Measurements from ENCODE around the gene PARD3. TPM values are rescaled to one million over a fixed set of nuclear protein-coding genes. Genes with fewer than 3 reads are reported as not detected.

The PARD3 gene
- total and polyA plus RNA-seq, 2 experiments from 2014 or later, result 6.3 to 21.2 TPM

DNA sequence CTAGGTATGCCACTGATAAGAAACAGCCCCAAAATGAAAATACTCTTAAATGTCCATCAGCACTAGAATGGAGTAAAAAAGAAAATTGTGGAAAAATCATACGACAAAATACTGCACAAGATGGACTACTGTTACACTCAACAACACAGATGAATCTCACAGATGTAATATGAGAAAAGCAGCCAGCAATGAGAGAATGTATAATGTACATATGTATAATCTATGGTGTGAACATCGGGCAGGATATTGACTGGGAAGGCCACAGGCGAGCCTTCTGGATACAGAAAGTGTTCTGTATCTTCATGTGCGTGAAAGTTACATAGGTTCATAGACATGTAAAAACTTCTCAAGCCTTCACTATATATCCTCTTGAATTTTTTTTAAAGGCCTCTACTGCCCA is 212.6 kb downstream of the PARD3 start:
- in situ Hi-C loops (cut with MboI), result no loop called here
- no peaks in the 10 kb centered on the region for H3K9me3 ChIP-seq (ENCODE audit: low read depth)
- 0 out of 2 replicates have a peak, but pooled peaks cover 7% of the 10 kb centered on the region for H3K79me2 ChIP-seq (ENCODE audit: insufficient read depth)
- no peak for DNase-seq
- no peaks in the 10 kb centered on the region for H4K20me1 ChIP-seq (ENCODE audit: insufficient read depth)
- H3F3A ChIP-seq (ENCODE audit: insufficient read depth), result peaks cover 4% of the 10 kb centered on the region; the same call in 1 of the 2 replicates
- no peaks in the 10 kb centered on the region for H3K4me1 ChIP-seq (ENCODE audit: insufficient read depth)
- no peak overlapping the region for H3K9ac ChIP-seq
- no peak overlapping the region for H2AFZ ChIP-seq
- no peaks in the 10 kb centered on the region for H3K9me2 ChIP-seq (ENCODE audit: insufficient read depth)
- no peak overlapping the region for H3K27ac ChIP-seq
- TF ChIP-seq EZH2phosphoT487 (IDR thresholded peaks at IDR 0.05; ENCODE audit: insufficient read depth, low read depth) (no peak), EZH2 (IDR thresholded peaks at IDR 0.05; ENCODE audit: insufficient read depth, poor library complexity, severe bottlenecking) (no peak)
- no peaks in the 10 kb centered on the region for H3K36me3 ChIP-seq (ENCODE audit: low read depth)
- no peaks in the 10 kb centered on the region for H3K27me3 ChIP-seq (replicated peaks; ENCODE audit: insufficient read depth)
- WGBS, 2 experiments (ENCODE audit: low coverage in 1 of 2, low lambda C conversion rate in 2 of 2, missing lambda C conversion rate in 2 of 2), result 94 to 98% methylated on average over 4 of the region's 4 CpGs
- H3K4me2 ChIP-seq (ENCODE audit: unreplicated experiment), result no peak overlapping the region
- H3K4me3 ChIP-seq, result no peak overlapping the region

DNA sequence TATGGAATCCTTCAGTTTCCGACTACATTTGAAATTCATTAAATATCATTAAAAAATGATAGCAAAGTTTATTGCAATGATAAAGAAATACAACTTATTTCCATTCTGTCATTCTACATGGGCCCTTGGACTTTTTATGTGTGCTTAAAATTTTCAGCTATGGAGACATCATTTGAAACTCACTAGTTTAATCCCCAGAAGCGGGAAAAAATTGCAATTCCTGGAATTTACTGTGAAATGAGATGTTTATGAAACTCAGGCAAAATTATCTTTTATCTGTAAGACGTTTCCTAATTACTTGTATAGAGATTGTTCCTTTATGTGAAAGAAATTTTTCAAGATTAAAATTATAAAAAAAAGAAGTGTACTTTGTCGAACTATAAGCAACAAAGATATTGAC is 213.4 kb downstream of the PARD3 start:
- H3K79me2 ChIP-seq (ENCODE audit: insufficient read depth), result 0 out of 2 replicates have a peak, but pooled peaks cover 7% of the 10 kb centered on the region
- 95 to 96% methylated on average over 4 of the region's 4 CpGs for WGBS, 2 experiments (ENCODE audit: low coverage in 1 of 2, low lambda C conversion rate in 2 of 2, missing lambda C conversion rate in 2 of 2)
- in situ Hi-C loops (cut with MboI), result no loop called here

DNA sequence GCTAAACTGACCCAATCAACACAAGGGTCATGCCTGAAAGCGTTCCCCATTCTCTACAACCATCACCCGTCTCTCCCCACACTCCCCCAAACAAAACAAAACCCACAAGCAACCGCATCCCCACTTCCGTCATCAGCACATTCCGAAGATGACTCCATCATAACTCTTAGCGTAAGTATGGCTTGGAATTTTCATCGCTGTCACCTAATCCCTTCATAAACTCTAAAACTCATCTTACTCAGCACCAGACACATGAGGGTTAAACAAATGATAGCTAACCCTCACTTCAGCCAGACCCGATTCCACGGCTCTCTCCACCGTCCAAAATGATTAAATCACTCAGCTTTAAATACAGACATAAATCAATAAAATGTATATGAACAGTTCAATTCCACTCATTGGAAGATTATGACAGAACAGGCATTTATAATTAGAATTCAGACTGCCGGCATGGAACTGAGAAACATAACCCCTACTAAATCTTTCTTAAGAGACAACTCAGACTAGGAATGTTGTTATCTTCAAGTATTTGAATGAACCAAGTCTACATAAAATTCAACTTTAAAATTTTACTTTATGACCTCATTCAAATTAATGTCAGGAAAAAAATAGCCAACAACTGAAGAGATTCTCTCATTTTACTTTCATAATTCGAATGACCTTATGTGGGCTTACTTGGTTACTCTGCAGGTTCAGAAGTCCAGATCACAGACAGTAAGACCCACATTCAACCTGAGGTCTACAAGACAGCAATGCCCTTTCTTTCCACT is 215.9 kb downstream of the PARD3 start:
- H2AFZ ChIP-seq, result no peak overlapping the region
- H3K4me3 ChIP-seq, result no peak overlapping the region
- no peaks in the 10 kb centered on the region for H3K4me1 ChIP-seq (ENCODE audit: insufficient read depth)
- no peaks in the 10 kb centered on the region for H3K27me3 ChIP-seq (replicated peaks; ENCODE audit: insufficient read depth)
- in situ Hi-C loops (cut with MboI), result no loop called here
- TF ChIP-seq EZH2phosphoT487 (IDR thresholded peaks at IDR 0.05; ENCODE audit: insufficient read depth, low read depth) (no peak), EZH2 (IDR thresholded peaks at IDR 0.05; ENCODE audit: insufficient read depth, poor library complexity, severe bottlenecking) (no peak)
- H3K9ac ChIP-seq, result no peak overlapping the region
- no peaks in the 10 kb centered on the region for H3K9me2 ChIP-seq (ENCODE audit: insufficient read depth)
- H3K4me2 ChIP-seq (ENCODE audit: unreplicated experiment), result no peak overlapping the region
- DNase-seq, result no peak
- H3K79me2 ChIP-seq (ENCODE audit: insufficient read depth), result peaks cover 7% of the 10 kb centered on the region; the same call in 1 of the 2 replicates
- no peaks in the 10 kb centered on the region for H4K20me1 ChIP-seq (ENCODE audit: insufficient read depth)
- H3K9me3 ChIP-seq (ENCODE audit: low read depth), result no peaks in the 10 kb centered on the region
- 90 to 93% methylated on average over 12 of the region's 12 CpGs for WGBS, 2 experiments (ENCODE audit: low coverage in 1 of 2, low lambda C conversion rate in 2 of 2, missing lambda C conversion rate in 2 of 2)
- no peaks in the 10 kb centered on the region for H3K36me3 ChIP-seq (ENCODE audit: low read depth)
- H3K27ac ChIP-seq, result no peak overlapping the region
- no peaks in the 10 kb centered on the region for H3F3A ChIP-seq (ENCODE audit: insufficient read depth)

More for the DNA sequence above, 213.4 kb downstream of the PARD3 start:
- Histone ChIP-seq H2AFZ (no peak overlapping the region), H3K27me3 (replicated peaks; ENCODE audit: insufficient read depth) (no peaks in the 10 kb centered on the region), H3K4me2 (ENCODE audit: unreplicated experiment) (no peak overlapping the region), H4K20me1 (ENCODE audit: insufficient read depth) (no peaks in the 10 kb centered on the region), H3K36me3 (ENCODE audit: low read depth) (no peaks in the 10 kb centered on the region), H3K4me3 (no peak overlapping the region), H3K4me1 (ENCODE audit: insufficient read depth) (no peaks in the 10 kb centered on the region), H3K27ac (no peak overlapping the region), H3F3A (ENCODE audit: insufficient read depth) (no peaks in the 10 kb centered on the region), H3K9me3 (ENCODE audit: low read depth) (no peaks in the 10 kb centered on the region), H3K9me2 (ENCODE audit: insufficient read depth) (no peaks in the 10 kb centered on the region), H3K9ac (no peak overlapping the region)
- TF ChIP-seq EZH2phosphoT487 (IDR thresholded peaks at IDR 0.05; ENCODE audit: insufficient read depth, low read depth), result no peak
- TF ChIP-seq EZH2 (IDR thresholded peaks at IDR 0.05; ENCODE audit: insufficient read depth, poor library complexity, severe bottlenecking), result no peak
- DNase-seq, result no peak

DNA sequence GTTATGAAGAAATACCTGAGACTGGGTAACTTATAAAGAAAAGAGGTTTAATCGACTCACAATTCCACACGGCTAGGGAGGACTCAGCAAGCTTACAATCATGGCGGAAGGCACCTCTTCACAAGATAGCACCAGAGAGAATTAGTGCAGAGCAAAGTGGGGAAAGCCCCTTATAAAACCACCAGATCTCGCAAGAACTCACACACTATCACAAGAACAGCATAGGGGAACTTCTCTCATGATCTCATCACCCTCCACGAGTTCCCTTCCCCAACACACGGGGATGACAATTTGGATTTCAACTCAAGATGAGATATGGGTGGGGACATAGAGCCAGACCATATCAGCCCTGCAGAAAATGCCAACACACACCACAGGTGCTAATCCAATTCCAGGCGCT is 218.7 kb downstream of the PARD3 start:
- H3K27me3 ChIP-seq (replicated peaks; ENCODE audit: insufficient read depth), result no peaks in the 10 kb centered on the region
- no peaks in the 10 kb centered on the region for H4K20me1 ChIP-seq (ENCODE audit: insufficient read depth)
- in situ Hi-C loops (cut with MboI), result no loop called here
- no peak overlapping the region for H3K4me2 ChIP-seq (ENCODE audit: unreplicated experiment)
- H3F3A ChIP-seq (ENCODE audit: insufficient read depth), result no peaks in the 10 kb centered on the region
- DNase-seq, result no peak
- no peak overlapping the region for H2AFZ ChIP-seq
- H3K27ac ChIP-seq, result no peak overlapping the region
- TF ChIP-seq EZH2phosphoT487 (IDR thresholded peaks at IDR 0.05; ENCODE audit: insufficient read depth, low read depth) (no peak), EZH2 (IDR thresholded peaks at IDR 0.05; ENCODE audit: insufficient read depth, poor library complexity, severe bottlenecking) (no peak)
- WGBS, 2 experiments (ENCODE audit: low coverage in 1 of 2, low lambda C conversion rate in 2 of 2, missing lambda C conversion rate in 2 of 2), result 95 to 97% methylated on average over 7 of the region's 7 CpGs
- no peaks in the 10 kb centered on the region for H3K9me3 ChIP-seq (ENCODE audit: low read depth)
- no peaks in the 10 kb centered on the region for H3K9me2 ChIP-seq (ENCODE audit: insufficient read depth)
- H3K4me1 ChIP-seq (ENCODE audit: insufficient read depth), result no peaks in the 10 kb centered on the region
- no peak overlapping the region for H3K4me3 ChIP-seq
- H3K9ac ChIP-seq, result no peak overlapping the region
- peaks cover 24% of the 10 kb centered on the region; the same call in 1 of the 2 replicates for H3K79me2 ChIP-seq (ENCODE audit: insufficient read depth)
- H3K36me3 ChIP-seq (ENCODE audit: low read depth), result no peaks in the 10 kb centered on the region
